Esophagus muscularis mucosa (tissue), 4 donors: ENCODE results near the gene DLG4. TPM values are rescaled to one million over a fixed set of nuclear protein-coding genes. Genes with fewer than 3 reads are reported as not detected.

ENCODE experiments used
- DNase-seq: peaks from one replicate; pipeline ENCODE4 v3.0.0-alpha.2; 2017; ENCODE audit errors: extremely low spot score
- H3K27ac ChIP-seq, 4 donors: fragments of 200-600 bp; sonication (generic); replicated peaks in 1 of 4; 1 replicate in 3 of 4; 2 replicates in 1 of 4; pipeline ENCODE4 v1.5.1; 2016 to 2019; ENCODE audit warnings: mild to moderate bottlenecking in 1 of 4
- H3K27me3 ChIP-seq, 4 donors: fragments of 200-600 bp; sonication (generic); one replicate each; pipeline versions ENCODE4 v1.5.1 to v1.6.0; 2016 to 2019
- H3K36me3 ChIP-seq, 4 donors: fragments of 200-600 bp; sonication (generic); one replicate each; pipeline ENCODE4 v1.5.1; 2016 to 2019
- H3K4me1 ChIP-seq, 4 donors: fragments of 200-600 bp; sonication (generic); one replicate each; pipeline ENCODE4 v1.5.1; 2016 to 2019
- H3K4me3 ChIP-seq, 4 donors: fragments of 200-600 bp; sonication (generic); 1 replicate in 2 of 4; 2 replicates in 2 of 4; pipeline ENCODE4 v1.5.1; 2016 to 2019; ENCODE audit warnings: mild to moderate bottlenecking in 4 of 4, moderate library complexity in 1 of 4
- H3K9me3 ChIP-seq, 4 donors: fragments of 200-600 bp; sonication (generic); 1 replicate in 3 of 4; 2 replicates in 1 of 4; pipeline ENCODE4 v1.5.1; 2016 to 2019
- EP300 ChIP-seq: sonication (generic); formaldehyde crosslinking; IDR thresholded peaks from one replicate; pipeline ENCODE4 v1.6.1; 2017; ENCODE audit warnings: antibody characterized with exemption
- POLR2A ChIP-seq: fragments of 450-650 bp; IDR thresholded peaks from one replicate; pipeline ENCODE4 v1.6.1; 2017; ENCODE audit warnings: antibody characterized with exemption, moderate library complexity, mild to moderate bottlenecking, low read depth
- POLR2AphosphoS5 ChIP-seq, 2 donors: sonication (generic); formaldehyde crosslinking; IDR thresholded peaks; one replicate each; pipeline ENCODE4 v1.6.1; 2017; ENCODE audit warnings: antibody characterized with exemption in 2 of 2
- WGBS: methylation state at CpG from one replicate; pipeline ENCODE4 v1.1.5; 2018; 5-methylcytosine and 5-hydroxymethylcytosine counted together
- intact Hi-C: fragments of 100-400 bp; cut with DNase I; formaldehyde crosslinking; loops from one replicate; pipeline ENCODE4 v1.15.1; 2023
- total RNA-seq, 4 donors: library from RNA; depleted of rRNA; stranded (reverse); fragments of >200 nt; gene quantifications; one replicate each; pipeline versions ENCODE4 v1.1.0 to v1.2.1, GENCODE V29; 2016
- TF ChIP-seq, protein P1 (sequence below), 3 experiments: fragments of 200-600 bp in 2 of 3; fragments of 450-650 bp in 1 of 3; sonication (generic) in 2 of 3; IDR thresholded peaks; one replicate each; pipeline ENCODE4 v1.5.1; 2017 to 2019; ENCODE audit warnings: antibody characterized with exemption in 3 of 3, mild to moderate bottlenecking in 2 of 3, moderate library complexity in 1 of 3

Gene DLG4
- total RNA-seq, 4 donors from 2014 or later = 12.3 to 21.4 (median 16.5) TPM

GRCh38 chr17:7234083-7234951, 14.7 kb upstream of the DLG4 start, which contains the start of gene DVL2:
Gene DVL2, minus strand, starts transcription at chr17:7234517. Its CDS starts 255 bp downstream, at chr17:7234262.
- Histone ChIP-seq H3K9me3 (no peaks in the 10 kb centered on the region), H3K36me3 (peaks cover 14 to 37% (median 33%) of the 10 kb centered on the region in 4 donors), H3K4me1 (peaks cover 24 to 76% (median 64%) of the 10 kb centered on the region in 4 donors), H3K27ac (peak within 1 kb of the TSS; percentile 86 to 97 (median 94)), H3K4me3 (peak within 1 kb of the TSS; percentile 74 to 97 (median 96)), H3K27me3 (no peaks in the 10 kb centered on the region)
- WGBS = 0% methylated on average over 21 of the region's 72 CpGs
- peak; percentile 99 for DNase-seq
- TF ChIP-seq, protein P1, sequence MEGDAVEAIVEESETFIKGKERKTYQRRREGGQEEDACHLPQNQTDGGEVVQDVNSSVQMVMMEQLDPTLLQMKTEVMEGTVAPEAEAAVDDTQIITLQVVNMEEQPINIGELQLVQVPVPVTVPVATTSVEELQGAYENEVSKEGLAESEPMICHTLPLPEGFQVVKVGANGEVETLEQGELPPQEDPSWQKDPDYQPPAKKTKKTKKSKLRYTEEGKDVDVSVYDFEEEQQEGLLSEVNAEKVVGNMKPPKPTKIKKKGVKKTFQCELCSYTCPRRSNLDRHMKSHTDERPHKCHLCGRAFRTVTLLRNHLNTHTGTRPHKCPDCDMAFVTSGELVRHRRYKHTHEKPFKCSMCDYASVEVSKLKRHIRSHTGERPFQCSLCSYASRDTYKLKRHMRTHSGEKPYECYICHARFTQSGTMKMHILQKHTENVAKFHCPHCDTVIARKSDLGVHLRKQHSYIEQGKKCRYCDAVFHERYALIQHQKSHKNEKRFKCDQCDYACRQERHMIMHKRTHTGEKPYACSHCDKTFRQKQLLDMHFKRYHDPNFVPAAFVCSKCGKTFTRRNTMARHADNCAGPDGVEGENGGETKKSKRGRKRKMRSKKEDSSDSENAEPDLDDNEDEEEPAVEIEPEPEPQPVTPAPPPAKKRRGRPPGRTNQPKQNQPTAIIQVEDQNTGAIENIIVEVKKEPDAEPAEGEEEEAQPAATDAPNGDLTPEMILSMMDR (IDR thresholded peaks at IDR 0.05) = no peak
- TF ChIP-seq EP300 (no peak), POLR2A (peak; percentile 45), POLR2AphosphoS5 (IDR thresholded peaks at IDR 0.05) (peak; percentile 91 to 97)
- intact Hi-C loops = no loop called here

- H3K27me3 ChIP-seq = no peaks in the 10 kb centered on the region
- H3K36me3 ChIP-seq = peaks cover 19 to 43% (median 39%) of the 10 kb centered on the region in 4 donors
- H3K4me3 ChIP-seq = peak overlapping the region; percentile 74 to 97 (median 96)
- no peak for DNase-seq
- no peaks in the 10 kb centered on the region for H3K9me3 ChIP-seq
- WGBS = 0% methylated on average over 7 of the region's 9 CpGs
- no peak for TF ChIP-seq EP300
- TF ChIP-seq POLR2AphosphoS5 (IDR thresholded peaks at IDR 0.05) = no peak
- no peak for TF ChIP-seq POLR2A
- TF ChIP-seq, protein P1 (IDR thresholded peaks at IDR 0.05) = no peak
- intact Hi-C loops = no loop called here
- peak overlapping the region; percentile 86 to 97 (median 94) for H3K27ac ChIP-seq
- H3K4me1 ChIP-seq = peaks cover 24 to 77% (median 64%) of the 10 kb centered on the region in 4 donors
Observed at GRCh38 chr17:7233701-7234082, 14.1 kb upstream of the DLG4 start.

DNA sequence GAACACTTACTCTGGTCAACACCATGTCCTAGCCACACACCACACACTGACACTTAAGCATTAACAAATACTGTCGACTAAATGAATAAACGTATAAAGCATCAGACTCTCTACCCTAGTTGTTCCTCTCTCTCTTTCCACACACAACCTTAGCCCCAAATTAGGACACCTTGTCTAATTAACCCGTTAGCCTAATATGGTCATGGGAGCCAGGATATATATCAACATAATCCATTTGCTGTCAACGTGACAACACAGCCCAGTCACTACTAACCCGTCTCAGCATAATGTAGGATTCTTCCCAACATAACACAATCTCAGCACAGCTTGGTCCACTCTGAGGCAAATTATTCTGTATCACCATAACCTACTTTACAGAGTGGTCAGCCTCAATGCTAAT, 12.5 kb upstream of the DLG4 start:
- no peak for DNase-seq
- peaks cover 19 to 70% (median 61%) of the 10 kb centered on the region in 4 donors for H3K4me1 ChIP-seq
- TF ChIP-seq POLR2A (no peak), EP300 (no peak), POLR2AphosphoS5 (IDR thresholded peaks at IDR 0.05) (no peak)
- TF ChIP-seq, protein P1 (IDR thresholded peaks at IDR 0.05) = no peak
- intact Hi-C loops = no loop called here
- H3K4me3 ChIP-seq = no peak overlapping the region
- H3K27me3 ChIP-seq = no peaks in the 10 kb centered on the region
- H3K9me3 ChIP-seq = no peaks in the 10 kb centered on the region
- WGBS = 63% methylated on average over 5 of the region's 5 CpGs
- peaks cover 19 to 57% (median 55%) of the 10 kb centered on the region in 4 donors for H3K36me3 ChIP-seq
- no peak overlapping the region for H3K27ac ChIP-seq

- Histone ChIP-seq H3K36me3 (peaks cover 23 to 64% (median 62%) of the 10 kb centered on the region in 4 donors), H3K27ac (no peak overlapping the region), H3K9me3 (no peaks in the 10 kb centered on the region), H3K27me3 (no peaks in the 10 kb centered on the region), H3K4me1 (peaks cover 12 to 48% (median 44%) of the 10 kb centered on the region in 4 donors), H3K4me3 (no peak overlapping the region)
- no peak for DNase-seq
- intact Hi-C loops = no loop called here
- WGBS = 89% methylated on average over 17 of the region's 19 CpGs
- TF ChIP-seq POLR2AphosphoS5 (IDR thresholded peaks at IDR 0.05) (no peak), EP300 (no peak), POLR2A (no peak)
- TF ChIP-seq, protein P1 (IDR thresholded peaks at IDR 0.05) = no peak
Observed at GRCh38 chr17:7229504-7229903, 9.9 kb upstream of the DLG4 start.
